Measurements from ENCODE around the gene KCTD18. TPM values are rescaled to one million over a fixed set of nuclear protein-coding genes. Genes with fewer than 3 reads are reported as not detected.
A peak's percentile ranks its signal among the peaks of the same experiment; 100 is the strongest.

Gene KCTD18
- total RNA-seq, 1 experiment from 2014 or later = 14.7 TPM

GRCh38 chr2:200486529-200486928 is 23.3 kb downstream of the KCTD18 start:
- no TSS peak for BruUV-seq (replicated peaks)
- no peak for TF ChIP-seq REST (IDR thresholded peaks at IDR 0.05; ENCODE audit: insufficient read depth in 1 of 2, low read depth in 2 of 2, low read length in 1 of 2)
- TF ChIP-seq SIN3A (IDR thresholded peaks at IDR 0.05; ENCODE audit: borderline replicate concordance, insufficient read depth, low read depth, low read length) = no peak
- TF ChIP-seq TCF7L2 (IDR thresholded peaks at IDR 0.05; ENCODE audit: low read depth, low read length) = no peak
- TF ChIP-seq CTCF (IDR thresholded peaks at IDR 0.05) = no peak
- TF ChIP-seq POLR2AphosphoS5 (IDR thresholded peaks at IDR 0.05; ENCODE audit: low read depth, low read length) = no peak
- intact Hi-C loops (cut with micrococcal nuclease; ENCODE audit: unreplicated experiment) (loop anchor here (5.0 to 10.0 kb wide), 2 partner anchors 172 to 216 kb away; no protein-coding TSS in a partner anchor), in situ Hi-C loops (cut with HindIII; ENCODE audit: low pct_unique_long_range_greater_than_20kb, low sequenced_read_pairs) (no loop called here)
- ATAC-seq = no peak
- H3K4me1 ChIP-seq (ENCODE audit: control insufficient read depth, insufficient read depth, low read length) = peaks cover 7% of the 10 kb centered on the region
- peaks cover 3% of the 10 kb centered on the region; the same call in 1 of the 2 replicates for H3K36me3 ChIP-seq (ENCODE audit: control insufficient read depth, insufficient read depth, low read length)
- CTCF ChIA-PET = no interaction called here
- DNase-seq (ENCODE audit: low read depth, low spot score) = no peak
- H3K27me3 ChIP-seq (ENCODE audit: control insufficient read depth, insufficient read depth, low read length) = no peaks in the 10 kb centered on the region
- no peak overlapping the region for H3K4me3 ChIP-seq (ENCODE audit: low read depth in 2 of 2, low read length in 2 of 2)
- POLR2A ChIA-PET = interaction anchor here (0.5 kb wide), 1 partner anchor 13 kb away, joined by 7 read pairs; no protein-coding TSS in a partner anchor
- peak overlapping the region; percentile 12; the same call in 1 of the 2 replicates for H3K27ac ChIP-seq (ENCODE audit: low read length)
- H3K9me3 ChIP-seq (ENCODE audit: control insufficient read depth, insufficient read depth, low read depth, low read length) = no peaks in the 10 kb centered on the region

GRCh38 chr2:200484934-200485333 is 24.9 kb downstream of the KCTD18 start:
- Histone ChIP-seq H3K9me3 (ENCODE audit: control insufficient read depth, insufficient read depth, low read depth, low read length) (no peaks in the 10 kb centered on the region), H3K27ac (ENCODE audit: low read length) (no peak overlapping the region), H3K4me1 (ENCODE audit: control insufficient read depth, insufficient read depth, low read length) (peaks cover 13% of the 10 kb centered on the region), H3K27me3 (ENCODE audit: control insufficient read depth, insufficient read depth, low read length) (no peaks in the 10 kb centered on the region), H3K4me3 (ENCODE audit: low read depth in 2 of 2, low read length in 2 of 2) (no peak overlapping the region), H3K36me3 (ENCODE audit: control insufficient read depth, insufficient read depth, low read length) (peaks cover 3% of the 10 kb centered on the region; the same call in 1 of the 2 replicates)
- BruUV-seq (replicated peaks) = no TSS peak
- intact Hi-C loops (cut with micrococcal nuclease; ENCODE audit: unreplicated experiment) (loop anchor here (5.0 to 10.0 kb wide), 2 partner anchors 170 to 217 kb away; no protein-coding TSS in a partner anchor), in situ Hi-C loops (cut with HindIII; ENCODE audit: low pct_unique_long_range_greater_than_20kb, low sequenced_read_pairs) (no loop called here)
- TF ChIP-seq SIN3A (IDR thresholded peaks at IDR 0.05; ENCODE audit: borderline replicate concordance, insufficient read depth, low read depth, low read length) (no peak), CTCF (IDR thresholded peaks at IDR 0.05) (no peak), REST (IDR thresholded peaks at IDR 0.05; ENCODE audit: insufficient read depth in 1 of 2, low read depth in 2 of 2, low read length in 1 of 2) (no peak), TCF7L2 (IDR thresholded peaks at IDR 0.05; ENCODE audit: low read depth, low read length) (no peak), POLR2AphosphoS5 (IDR thresholded peaks at IDR 0.05; ENCODE audit: low read depth, low read length) (no peak)
- no peak for DNase-seq (ENCODE audit: low read depth, low spot score)
- POLR2A ChIA-PET = no interaction called here
- ATAC-seq = no peak
- CTCF ChIA-PET = interaction anchor here (1.0 to 1.2 kb wide), 3 partner anchors 25 to 511 kb away, joined by 3 to 4 read pairs (median 3); partner anchors contain the start of gene KCTD18

All from Panc1 (cell line).